IMR-90 (cell line): ENCODE measurements around the gene TIMM13. TPM values are rescaled to one million over a fixed set of nuclear protein-coding genes. Genes with fewer than 3 reads are reported as not detected.

Source experiments
- ATAC-seq: fragments of 200-7000 bp; cut with Tn5 transposase; 2 replicates; pipeline ENCODE4 v1.9.1; 2020; ENCODE audit warnings: low read depth, mild to moderate bottlenecking, moderate library complexity
- BruUV-seq: library from RNA; stranded (reverse); fragments of 400-500 nt; replicated peaks from 2 replicates; lab custom pipeline; 2021; lab: Mats Ljungman, UMichigan
- CTCF ChIA-PET: fragments of 300-600 bp; formaldehyde crosslinking; extraction: SDS; loops from one replicate; lab custom pipeline; 2021; ENCODE audit warnings: antibody characterized with exemption; lab: Yijun Ruan, JAX
- POLR2A ChIA-PET: fragments of 300-600 bp; sonication (Branson Sonifier 250); formaldehyde crosslinking; loops from one replicate; lab custom pipeline; 2022; ENCODE audit warnings: antibody characterized with exemption; ENCODE audit not compliant: unreplicated experiment; lab: Charles Lee
- DNase-seq: peaks from one replicate; pipeline ENCODE4 v3.0.0; 2013
- H2AFZ ChIP-seq: replicated peaks from 2 replicates; pipeline ENCODE3; 2013; ENCODE audit warnings: low read length, mild to moderate bottlenecking; ENCODE audit not compliant: poor library complexity
- H2AK5ac ChIP-seq: 2 replicates; pipeline ENCODE4 v1.6.1; 2013; ENCODE audit warnings: low read depth, low read length, inconsistent platforms
- H2AK9ac ChIP-seq: replicated peaks from 2 replicates; pipeline ENCODE3; 2013; ENCODE audit warnings: mild to moderate bottlenecking, low read depth, low read length, moderate library complexity; ENCODE audit not compliant: poor library complexity
- H2BK120ac ChIP-seq: 2 replicates; pipeline ENCODE4 v1.6.1; 2013; ENCODE audit warnings: low read depth, low read length, inconsistent platforms
- H2BK15ac ChIP-seq: 3 replicates; pipeline ENCODE4 v1.6.1; 2013; ENCODE audit warnings: low read depth, low read length, inconsistent platforms
- H2BK20ac ChIP-seq: 2 replicates; pipeline ENCODE4 v1.6.1; 2013; ENCODE audit warnings: low read depth, mild to moderate bottlenecking, inconsistent platforms, low read length, moderate library complexity
- H2BK5ac ChIP-seq: 2 replicates; pipeline ENCODE4 v1.6.1; 2013; ENCODE audit warnings: mild to moderate bottlenecking, low read depth, low read length, inconsistent platforms; ENCODE audit not compliant: poor library complexity, severe bottlenecking
- H3K14ac ChIP-seq: replicated peaks from 2 replicates; pipeline ENCODE4 v1.6.1; 2013; ENCODE audit warnings: low read depth, low read length, inconsistent platforms
- H3K18ac ChIP-seq: 2 replicates; pipeline ENCODE4 v1.6.1; 2013; ENCODE audit warnings: low read depth, low read length, control low read depth
- H3K23ac ChIP-seq: 2 replicates; pipeline ENCODE4 v1.6.1; 2013; ENCODE audit warnings: low read depth, low read length, inconsistent platforms
- H3K27ac ChIP-seq: 2 replicates; pipeline ENCODE4 v1.5.1; 2013; ENCODE audit warnings: mild to moderate bottlenecking, control low read depth, low read length; ENCODE audit not compliant: insufficient read depth
- H3K27me3 ChIP-seq: 2 replicates; pipeline ENCODE4 v1.6.1; 2013; ENCODE audit warnings: low read length; ENCODE audit not compliant: control insufficient read depth, insufficient read depth
- H3K36me3 ChIP-seq: 2 replicates; pipeline ENCODE4 v1.6.1; 2013; ENCODE audit warnings: low read length, mixed read lengths; ENCODE audit not compliant: control insufficient read depth, insufficient read depth
- H3K4ac ChIP-seq: 2 replicates; pipeline ENCODE4 v1.6.1; 2013; ENCODE audit warnings: low read depth, low read length, inconsistent platforms
- H3K4me1 ChIP-seq: 2 replicates; pipeline ENCODE4 v1.6.1; 2013; ENCODE audit warnings: low read length, mixed read lengths; ENCODE audit not compliant: control insufficient read depth, insufficient read depth
- H3K4me2 ChIP-seq: 2 replicates; pipeline ENCODE4 v1.6.1; 2013; ENCODE audit warnings: low read depth, mild to moderate bottlenecking, control low read depth, low read length, moderate library complexity
- H3K4me3 ChIP-seq: 2 replicates; pipeline ENCODE4 v1.5.1; 2013; ENCODE audit warnings: low read depth, mild to moderate bottlenecking, control low read depth, low read length, moderate library complexity; ENCODE audit not compliant: insufficient read depth
- H3K56ac ChIP-seq: 2 replicates; pipeline ENCODE4 v1.6.1; 2013; ENCODE audit warnings: low read length, inconsistent platforms; ENCODE audit not compliant: insufficient read depth; ENCODE audit errors: extremely low read depth
- H3K79me1 ChIP-seq, 2 experiments: 2 replicates each; pipeline ENCODE4 v1.6.1; 2013; ENCODE audit warnings: low read length in 2 of 2, inconsistent platforms in 1 of 2, low read depth in 1 of 2
- H3K9ac ChIP-seq: 2 replicates; pipeline ENCODE4 v1.6.1; 2013; ENCODE audit warnings: low read depth, low read length, control low read depth
- H3K9me1 ChIP-seq: 2 replicates; pipeline ENCODE4 v1.6.1; 2013; ENCODE audit warnings: low read length, inconsistent platforms; ENCODE audit not compliant: insufficient read depth
- H3K9me3 ChIP-seq: 2 replicates; pipeline ENCODE4 v1.6.1; 2013; ENCODE audit warnings: low read length; ENCODE audit not compliant: control insufficient read depth, insufficient read depth
- H4K20me1 ChIP-seq: 2 replicates; pipeline ENCODE4 v1.6.1; 2013; ENCODE audit warnings: low read length, inconsistent platforms; ENCODE audit not compliant: insufficient read depth
- H4K5ac ChIP-seq: 2 replicates; pipeline ENCODE4 v1.6.1; 2013; ENCODE audit warnings: mild to moderate bottlenecking, low read depth, low read length, control low read depth
- H4K8ac ChIP-seq, 2 experiments: 2 replicates each; pipeline ENCODE4 v1.6.1; 2013; ENCODE audit warnings: low read depth in 2 of 2, low read length in 2 of 2, control low read depth in 1 of 2, inconsistent platforms in 1 of 2
- H4K91ac ChIP-seq: 2 replicates; pipeline ENCODE4 v1.6.1; 2013; ENCODE audit warnings: low read depth, low read length, inconsistent platforms; ENCODE audit not compliant: insufficient read depth
- BHLHE40 ChIP-seq: fragments of 150-350 bp; IDR thresholded peaks from 2 replicates; pipeline ENCODE4 v1.6.1; 2016; ENCODE audit warnings: mild to moderate bottlenecking, low read depth, low read length
- CEBPB ChIP-seq: IDR thresholded peaks from 2 replicates; pipeline ENCODE4 v1.6.1; 2012; ENCODE audit warnings: low read depth, low read length, improper control_type of control experiment
- FOS ChIP-seq: fragments of 150-350 bp; IDR thresholded peaks from 2 replicates; pipeline ENCODE4 v1.6.1; 2016; ENCODE audit warnings: low read depth, low read length
- WGBS, 2 experiments: methylation state at CpG; one replicate each; pipeline versions ENCODE4 v1.1.5 to v1.1.7; 2013; ENCODE audit warnings: missing lambda C conversion rate in 2 of 2; ENCODE audit not compliant: insufficient read length in 1 of 2; ENCODE audit errors: extremely low coverage in 2 of 2; 5-methylcytosine and 5-hydroxymethylcytosine counted together
- dilution Hi-C: fragments of 300-500 bp; cut with HindIII; formaldehyde crosslinking; loops from one replicate; pipeline ENCODE4 v1.14.3; 2018; ENCODE audit warnings: low sequenced_read_pairs; ENCODE audit not compliant: unreplicated experiment
- in situ Hi-C: fragments of 300-500 bp; cut with MboI; formaldehyde crosslinking; loops from 3 replicates; pipeline ENCODE4 v1.14.3; 2019; ENCODE audit warnings: low sequenced_read_pairs, inconsistent platforms, mixed read lengths
- intact Hi-C: fragments of 100-400 bp; cut with micrococcal nuclease; formaldehyde crosslinking; loops from 2 replicates; pipeline ENCODE4 v1.10.0; 2022
- polyA plus RNA-seq, 3 experiments: library from polyadenylated mRNA; depleted of rRNA; stranded (reverse); fragments of >200 nt; gene quantifications; 2 replicates each; pipeline ENCODE4 v1.2.3, GENCODE V29; 2012; ENCODE audit warnings: low replicate concordance in 1 of 3
- total RNA-seq: library from RNA; depleted of rRNA; stranded (reverse); fragments of >200 nt; gene quantifications from 2 replicates; pipeline ENCODE4 v1.2.3, GENCODE V29; 2012

Gene TIMM13
- total and polyA plus RNA-seq, 2 of the 4 experiments (the other 2 are of a cell fraction): 21.0 to 62.3 TPM

GRCh38 chr19:2425622-2426581 is 1.5 kb downstream of the TIMM13 start:
- WGBS, 2 experiments: 83% methylated on average over 1 of the region's 29 CpGs; no CpG with 5 or more reads in 1 of the 2 experiments
- in situ Hi-C loops: no loop called here
- ChIA-PET CTCF (interaction anchor here (0.7 kb wide), 1 partner anchor 156 kb away, joined by 3 read pairs; no protein-coding TSS in a partner anchor), POLR2A (no interaction called here)
- DNase-seq (no peak), ATAC-seq (no peak)
- no TSS peak for BruUV-seq
- Histone ChIP-seq H3K9me1 (no peaks in the 10 kb centered on the region; the same call in 1 of the 2 replicates), H3K4me2 (peak overlapping the region; percentile 96), H3K79me1 (peaks cover 22 to 70% of the 10 kb centered on the region in 2 experiments; a peak in 3 of 4 replicates), H2BK20ac (no peak overlapping the region), H2BK120ac (no peak overlapping the region), H3K4ac (no peak overlapping the region), H3K27me3 (no peaks in the 10 kb centered on the region), H2AFZ (peak overlapping the region; percentile 70), H4K91ac (no peak overlapping the region), H2AK5ac (peak overlapping the region; percentile 91), H3K9me3 (no peaks in the 10 kb centered on the region), H3K23ac (no peak overlapping the region), H4K8ac (no peak overlapping the region), H3K4me1 (peaks cover 12% of the 10 kb centered on the region), H2BK15ac (no peak overlapping the region), H2AK9ac (peak overlapping the region; percentile 100), H3K9ac (peak overlapping the region; percentile 84; the same call in 1 of the 2 replicates), H4K5ac (no peak overlapping the region), H2BK5ac (no peak overlapping the region), H3K36me3 (peaks cover 8% of the 10 kb centered on the region; the same call in 1 of the 2 replicates), H3K56ac (no peak overlapping the region), H3K18ac (no peak overlapping the region), H4K20me1 (peaks cover 30% of the 10 kb centered on the region), H3K14ac (no peak overlapping the region), H3K27ac (no peak overlapping the region), H3K4me3 (peak overlapping the region; percentile 68)
- no peak for TF ChIP-seq BHLHE40
- 0 out of 2 replicates have a peak, but pooled peaks have one; percentile 17 for TF ChIP-seq CEBPB
- no peak for TF ChIP-seq FOS
- dilution Hi-C loops: no loop called here
- intact Hi-C loops: no loop called here
